ENCODE results near the gene NMT2.

The NMT2 gene

DNA sequence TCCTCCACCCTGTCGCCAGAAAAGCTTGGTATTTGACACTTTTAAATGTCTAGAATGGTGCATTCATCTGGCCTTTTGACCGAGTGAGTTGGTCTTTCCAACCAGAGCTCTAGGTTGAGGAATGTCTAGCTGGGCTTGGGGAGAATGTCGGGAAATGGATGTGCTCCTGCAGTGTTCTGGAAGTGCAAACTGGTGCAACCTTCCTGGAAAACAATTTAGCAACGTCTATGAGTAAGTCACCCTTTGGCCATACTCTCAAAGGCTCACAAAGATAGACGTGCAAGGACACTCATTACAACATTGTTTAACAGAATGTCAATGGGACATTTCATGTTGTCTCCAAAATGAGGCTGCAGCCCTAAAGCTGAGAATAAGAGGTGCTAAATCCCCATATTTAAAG is 12.2 kb upstream of the NMT2 start:
- TF ChIP-seq CTCF (conservative IDR thresholded peaks at IDR 0.05), result no peak
- TF ChIP-seq ZFX (IDR thresholded peaks at IDR 0.05), result no peak
- H3K27ac ChIP-seq, result no peak overlapping the region

- TF ChIP-seq ZFX (IDR thresholded peaks at IDR 0.05), result no peak
- TF ChIP-seq CTCF (conservative IDR thresholded peaks at IDR 0.05), result no peak
- H3K27ac ChIP-seq, result no peak overlapping the region
Observed at GRCh38 chr10:15176269-15176668, 7.8 kb upstream of the NMT2 start.

DNA sequence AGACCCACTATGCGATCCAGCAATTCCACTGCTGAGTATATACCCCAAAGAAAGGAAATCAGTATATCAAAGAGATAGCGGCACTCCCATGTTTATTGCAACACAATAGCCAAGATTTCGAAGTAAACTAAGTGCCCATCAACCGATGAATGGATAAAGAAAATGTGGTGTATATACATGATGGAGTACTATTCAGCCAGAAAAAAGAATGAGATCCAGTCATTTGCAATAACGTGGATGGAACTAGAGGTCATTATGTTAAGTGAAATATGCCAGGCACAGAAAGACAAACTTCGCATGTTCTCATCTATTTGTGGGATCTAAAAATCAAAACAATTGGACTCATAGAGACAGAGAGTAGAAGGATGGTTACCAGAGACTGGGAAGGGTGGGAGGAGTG is 7.1 kb upstream of the NMT2 start:
- TF ChIP-seq CTCF (conservative IDR thresholded peaks at IDR 0.05) (no peak), ZFX (IDR thresholded peaks at IDR 0.05) (no peak)
- no peak overlapping the region for H3K27ac ChIP-seq

- no peak overlapping the region for H3K27ac ChIP-seq
- no peak for TF ChIP-seq ZFX (IDR thresholded peaks at IDR 0.05)
- no peak for TF ChIP-seq CTCF (conservative IDR thresholded peaks at IDR 0.05)
Observed at GRCh38 chr10:15172306-15172840, 3.9 kb upstream of the NMT2 start.

- TF ChIP-seq CTCF (conservative IDR thresholded peaks at IDR 0.05) (no peak), ZFX (IDR thresholded peaks at IDR 0.05) (no peak)
- H3K27ac ChIP-seq, result no peak overlapping the region; the same call in 1 of the 2 replicates
Observed at GRCh38 chr10:15169555-15170401, 1.3 kb upstream of the NMT2 start.

- H3K27ac ChIP-seq, result peak overlapping the region; percentile 13; the same call in 1 of the 2 replicates
- TF ChIP-seq ZFX (IDR thresholded peaks at IDR 0.05), result no peak
- TF ChIP-seq CTCF (conservative IDR thresholded peaks at IDR 0.05), result no peak; the same call in 1 of the 2 replicates
Observed at GRCh38 chr10:15168786-15169554, 477 bp upstream of the NMT2 start.
